GM12801 (cell line): ENCODE data around the gene SERTM1.

ENCODE experiments used
- TF ChIP-seq, protein P1 (sequence below): IDR thresholded peaks from one replicate; pipeline ENCODE4 v1.5.1; 2011; ENCODE audit warnings: control low read depth; ENCODE audit not compliant: insufficient read length; ENCODE audit errors: extremely low read depth

SERTM1 gene

DNA sequence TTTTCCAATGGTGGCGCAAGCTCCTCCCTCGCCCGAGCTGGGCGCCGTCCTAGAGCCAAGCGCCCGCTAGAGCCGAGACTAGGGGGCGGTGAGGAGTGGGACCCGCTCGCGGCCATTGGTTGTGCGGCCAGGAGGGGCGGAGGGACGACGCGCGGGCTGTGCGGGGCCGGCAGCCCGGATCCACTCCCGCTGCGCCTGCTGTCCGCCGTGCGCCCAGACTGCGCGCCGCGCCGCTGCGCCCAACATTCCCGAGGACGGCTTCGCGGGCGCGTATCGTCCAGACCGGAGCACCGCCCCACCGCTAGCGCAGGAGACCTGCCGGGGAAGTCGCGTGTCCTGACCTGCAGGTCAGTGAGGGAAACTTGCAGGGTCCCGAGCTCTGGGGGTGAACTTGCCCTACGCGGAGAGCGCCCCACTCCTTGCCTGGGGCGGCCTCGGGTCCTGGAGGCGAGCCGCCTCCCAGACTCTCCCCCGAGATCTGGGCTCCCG lies at the start of gene SERTM1:
TSS of gene SERTM1 (plus strand) at position 183 of the 489 bp plus-strand sequence. CDS start 21,059 bp downstream, outside the sequence.
- TF ChIP-seq, protein P1, sequence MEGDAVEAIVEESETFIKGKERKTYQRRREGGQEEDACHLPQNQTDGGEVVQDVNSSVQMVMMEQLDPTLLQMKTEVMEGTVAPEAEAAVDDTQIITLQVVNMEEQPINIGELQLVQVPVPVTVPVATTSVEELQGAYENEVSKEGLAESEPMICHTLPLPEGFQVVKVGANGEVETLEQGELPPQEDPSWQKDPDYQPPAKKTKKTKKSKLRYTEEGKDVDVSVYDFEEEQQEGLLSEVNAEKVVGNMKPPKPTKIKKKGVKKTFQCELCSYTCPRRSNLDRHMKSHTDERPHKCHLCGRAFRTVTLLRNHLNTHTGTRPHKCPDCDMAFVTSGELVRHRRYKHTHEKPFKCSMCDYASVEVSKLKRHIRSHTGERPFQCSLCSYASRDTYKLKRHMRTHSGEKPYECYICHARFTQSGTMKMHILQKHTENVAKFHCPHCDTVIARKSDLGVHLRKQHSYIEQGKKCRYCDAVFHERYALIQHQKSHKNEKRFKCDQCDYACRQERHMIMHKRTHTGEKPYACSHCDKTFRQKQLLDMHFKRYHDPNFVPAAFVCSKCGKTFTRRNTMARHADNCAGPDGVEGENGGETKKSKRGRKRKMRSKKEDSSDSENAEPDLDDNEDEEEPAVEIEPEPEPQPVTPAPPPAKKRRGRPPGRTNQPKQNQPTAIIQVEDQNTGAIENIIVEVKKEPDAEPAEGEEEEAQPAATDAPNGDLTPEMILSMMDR: no peak

DNA sequence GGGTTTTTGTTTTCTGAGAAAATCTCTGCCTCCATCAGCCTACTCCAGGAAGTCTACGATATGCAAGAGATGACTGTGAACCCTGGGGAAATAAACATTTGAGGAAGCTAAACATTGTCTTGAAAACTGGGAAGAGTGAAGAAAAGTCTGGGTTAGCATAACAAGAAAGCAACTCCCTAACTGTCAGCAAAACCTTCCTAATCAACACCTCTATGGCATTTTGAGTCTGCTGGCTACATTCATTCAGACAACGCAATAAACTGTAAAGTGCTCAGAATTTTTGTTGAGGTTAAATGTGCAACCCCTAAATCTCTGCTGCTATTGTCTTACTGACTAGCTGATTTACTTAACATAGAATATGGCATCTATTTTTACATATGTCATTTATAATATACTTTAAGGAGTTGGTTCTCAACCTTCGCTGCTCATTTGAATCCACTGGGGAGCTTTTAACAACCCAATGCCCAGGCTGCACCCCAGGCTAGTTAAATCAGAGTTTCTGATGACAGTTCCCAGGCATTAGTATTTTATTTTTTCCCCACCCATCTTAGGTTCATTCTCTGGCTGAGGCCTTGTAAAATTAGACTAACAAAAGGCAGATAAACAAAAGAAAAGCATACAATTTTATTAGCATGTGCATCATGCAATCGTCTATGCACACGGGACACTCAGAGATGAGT lies 45.3 kb upstream of the SERTM1 start:
- TF ChIP-seq, protein P1: no peak

DNA sequence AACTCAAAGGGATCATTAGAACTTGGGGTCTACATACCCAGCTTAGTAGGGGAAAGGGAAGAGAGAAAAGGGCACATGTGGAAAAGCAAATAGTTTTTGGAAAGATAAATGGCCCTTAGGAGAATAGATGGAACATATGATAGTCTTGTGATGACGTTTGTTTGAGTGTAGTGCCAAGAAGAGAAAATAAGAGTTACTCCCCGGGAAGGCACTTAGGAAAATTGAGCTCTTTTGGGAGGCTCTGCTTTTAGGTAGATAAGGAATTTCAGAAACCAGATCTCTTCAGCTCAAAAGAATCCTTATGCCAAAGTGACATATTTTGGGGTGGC lies 44.8 kb upstream of the SERTM1 start:
- TF ChIP-seq, protein P1: no peak

DNA sequence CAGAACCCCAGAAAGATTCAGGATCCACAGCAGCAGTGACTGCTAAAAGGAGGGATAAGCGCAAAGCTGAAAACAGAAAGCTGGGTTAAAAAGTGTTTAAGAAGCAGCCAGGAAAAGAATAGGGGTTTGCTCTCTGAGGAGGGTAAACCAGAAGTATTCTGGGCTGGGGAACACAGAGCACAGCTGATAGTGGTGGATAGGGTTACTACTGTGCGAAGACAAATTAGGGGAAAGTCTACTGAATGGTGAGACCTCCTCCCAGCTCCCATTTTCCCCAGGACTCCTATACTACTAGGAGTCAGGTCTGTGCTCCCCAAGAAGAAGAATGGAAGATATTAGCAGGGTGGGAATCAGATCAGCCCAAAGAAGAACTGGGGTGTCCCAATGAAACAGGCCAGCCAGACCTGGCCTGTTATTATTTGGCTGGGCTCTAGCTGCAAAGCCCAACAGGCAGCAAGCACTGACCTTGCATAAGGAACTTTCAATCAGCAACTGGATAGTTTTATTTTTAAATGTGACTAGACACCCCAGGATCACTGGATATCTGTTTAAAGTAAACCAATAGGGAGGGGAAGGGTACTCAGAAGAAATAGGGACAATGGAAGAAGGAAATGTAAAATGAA lies 43.5 kb upstream of the SERTM1 start:
- TF ChIP-seq, protein P1: no peak

DNA sequence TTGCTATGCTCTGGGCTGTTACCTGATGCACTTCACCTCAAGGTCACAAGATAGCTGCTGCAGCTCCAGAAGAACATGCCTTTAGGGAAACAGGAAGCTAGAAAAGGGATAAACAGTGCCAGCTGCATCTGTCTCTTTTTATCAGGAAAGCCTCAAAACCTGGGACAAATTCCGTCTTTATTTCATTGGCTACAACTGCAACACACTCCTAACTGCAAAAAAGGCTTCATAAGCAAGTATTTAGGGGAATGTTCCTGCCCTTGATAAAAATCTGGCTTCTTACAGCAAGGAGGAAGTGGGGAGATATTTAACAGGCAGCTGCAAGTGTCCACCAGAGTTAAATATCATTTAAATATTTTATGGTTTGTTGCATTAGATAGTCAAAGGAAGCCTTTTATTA lies 34.2 kb upstream of the SERTM1 start:
- TF ChIP-seq, protein P1: no peak

DNA sequence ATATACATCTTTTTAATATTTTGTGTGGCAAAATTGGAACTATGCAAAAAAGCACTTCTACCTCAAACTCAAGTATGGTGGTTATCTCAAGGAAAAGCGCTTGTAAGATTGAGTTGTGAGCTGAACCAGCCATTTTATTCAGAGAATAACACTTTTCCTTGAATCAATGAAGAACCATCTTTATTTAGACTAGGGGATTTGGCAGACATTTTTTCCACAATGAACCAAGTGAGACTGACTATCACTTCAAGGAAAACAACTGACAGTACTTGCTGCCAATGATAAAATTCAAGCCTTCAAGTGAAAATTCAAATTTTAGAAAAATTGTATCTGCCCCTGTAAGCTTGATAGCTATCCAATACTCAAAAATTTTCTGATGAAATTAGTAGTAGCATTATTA lies 23.2 kb upstream of the SERTM1 start:
- TF ChIP-seq, protein P1: no peak

DNA sequence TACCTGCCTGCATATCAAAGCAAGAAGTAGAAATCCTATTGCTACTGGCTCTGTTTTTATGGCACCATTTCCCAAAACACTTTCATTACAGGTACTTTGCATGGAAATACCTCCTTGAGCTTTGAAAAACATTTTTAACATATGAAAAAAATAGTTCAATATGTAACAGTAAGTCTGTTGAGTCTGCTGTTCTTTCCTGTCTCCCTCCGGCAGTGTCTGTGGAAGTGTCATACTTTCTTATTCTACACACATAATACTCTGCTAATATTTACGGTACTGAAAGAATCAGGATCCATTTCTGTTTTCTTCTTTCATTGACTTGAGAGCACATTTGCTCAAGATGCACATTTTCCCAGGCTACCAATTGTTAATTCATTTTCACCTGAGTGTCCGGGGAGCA lies 8.2 kb upstream of the SERTM1 start:
- TF ChIP-seq, protein P1: no peak
